ENCODE measurements around the gene GRIN1.
"Not testable (repeated sequence)": the region's sequence is repeated elsewhere in the genome, so short reads cannot be mapped to it uniquely, and the experiment has no call there.

GRIN1 gene

DNA sequence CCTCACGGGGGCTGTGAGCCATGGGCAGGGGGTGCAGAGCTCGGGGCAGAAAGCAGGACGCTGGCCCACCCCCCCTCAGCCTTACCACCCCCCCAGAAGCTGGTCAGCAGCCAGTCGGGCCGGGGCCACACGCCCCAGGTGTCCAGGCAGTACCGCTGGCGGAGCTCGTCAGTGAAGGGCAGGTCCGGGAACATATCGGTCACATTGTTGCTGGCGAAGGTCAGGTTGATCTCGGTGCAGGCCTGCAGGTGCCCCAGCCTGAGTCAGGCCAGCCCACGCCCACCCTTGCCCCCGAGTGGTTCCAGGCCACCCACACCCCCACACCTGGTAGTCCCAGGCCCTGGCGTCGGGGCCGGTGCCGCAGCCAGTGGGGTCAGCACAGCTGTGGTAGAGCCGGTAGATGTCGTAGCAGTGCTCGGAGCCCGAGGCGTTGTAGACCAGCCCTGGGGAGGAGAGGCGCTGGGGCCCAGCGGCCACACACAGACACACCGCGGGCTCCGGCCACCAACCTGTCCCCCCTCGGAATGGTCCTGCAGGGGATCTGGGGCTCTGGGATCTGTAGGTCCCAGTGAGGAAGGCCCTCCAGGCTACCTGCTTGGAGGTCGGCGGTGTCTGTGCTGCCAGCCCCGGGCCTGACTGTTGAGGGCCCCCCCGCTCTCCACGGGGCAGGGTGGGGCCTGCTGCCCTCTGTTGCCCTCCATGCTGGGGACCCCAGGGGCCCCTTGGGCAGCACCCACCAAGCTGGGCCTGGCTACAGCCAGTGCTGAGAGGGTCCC lies 27.0 kb upstream of the GRIN1 start:
- no peak for DNase-seq

- DNase-seq: no peak
These were observed 26.2 kb upstream of the GRIN1 start for GRCh38 chr9:137112564-137113384.

DNA sequence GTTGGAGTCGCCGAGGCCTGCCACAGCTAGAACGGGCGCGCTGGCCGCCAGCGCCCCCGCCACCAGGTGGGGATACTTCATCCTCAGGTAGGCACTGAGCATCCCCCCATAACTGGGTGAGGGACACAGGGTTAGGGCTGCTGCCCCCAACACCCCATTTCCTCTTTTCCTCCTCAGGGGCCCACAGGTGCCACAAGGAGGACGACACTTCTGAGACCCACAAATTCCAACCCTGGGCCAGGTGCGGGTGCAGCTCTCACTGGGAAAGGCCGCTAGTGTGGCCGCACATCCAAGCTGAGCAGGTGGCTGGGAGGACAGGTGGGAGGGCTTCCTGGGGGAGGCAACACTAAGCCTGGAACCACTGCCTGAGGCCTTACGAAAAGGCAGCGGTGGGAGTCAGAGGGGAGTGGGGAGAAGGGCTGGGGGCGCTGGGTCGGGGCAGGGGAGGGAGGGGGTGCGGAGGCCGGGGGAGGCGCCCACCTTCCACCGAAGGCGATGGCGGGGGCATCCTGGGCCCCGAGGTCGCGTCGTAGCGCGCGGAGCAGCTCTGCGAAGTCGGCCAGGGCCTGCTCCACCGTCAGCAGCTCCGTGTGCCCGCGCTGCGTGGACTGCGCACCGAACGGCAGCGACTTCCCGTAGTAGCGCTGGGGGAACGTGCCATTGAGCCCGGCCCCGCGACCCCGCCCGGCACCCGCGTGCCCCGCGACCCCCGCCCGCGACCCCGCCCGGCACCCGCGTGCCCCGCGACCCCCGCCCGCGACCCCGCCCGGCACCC lies 25.4 kb upstream of the GRIN1 start:
- DNase-seq: peak; percentile 74

- DNase-seq: no peak
These were observed 24.7 kb upstream of the GRIN1 start for GRCh38 chr9:137114220-137114612.

DNA sequence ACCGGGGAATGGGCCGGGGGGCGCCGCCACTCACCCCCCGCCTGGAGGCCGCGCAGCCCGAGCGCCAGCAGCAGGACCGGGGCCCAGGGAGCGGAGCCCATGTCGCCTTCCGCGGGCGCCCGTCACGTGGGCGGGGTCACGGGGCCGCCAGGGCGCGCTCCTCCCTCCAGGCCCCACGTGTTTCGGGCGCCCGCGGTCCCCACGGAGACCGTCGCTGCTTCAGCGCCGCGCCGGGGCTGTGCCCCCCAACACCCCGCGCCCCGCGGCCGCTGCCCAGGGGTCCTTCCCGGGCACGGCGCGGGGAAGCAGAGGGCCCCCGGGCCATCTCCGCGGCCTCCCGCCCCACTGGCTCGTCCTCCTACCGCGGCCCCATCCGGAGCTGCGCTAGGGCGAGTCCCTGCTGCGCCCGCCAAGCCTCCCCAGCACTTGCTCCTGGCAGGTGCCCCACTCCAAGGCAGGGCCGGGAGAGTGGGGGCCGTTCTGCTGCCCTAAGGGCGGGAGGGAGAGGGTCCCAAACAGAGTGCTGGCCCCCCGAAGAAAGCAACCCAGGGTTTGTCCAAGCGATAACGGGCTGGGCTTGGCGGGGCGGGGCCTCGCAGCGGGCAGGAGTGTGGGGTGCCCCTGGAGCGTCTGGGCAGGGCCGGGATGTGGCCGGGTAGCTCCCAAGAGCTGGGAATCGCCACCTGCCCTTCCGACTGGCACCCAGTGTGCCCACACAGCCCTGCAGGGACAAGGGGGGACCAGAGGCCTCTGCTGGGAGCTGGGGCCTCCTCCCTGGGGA lies 24.2 kb upstream of the GRIN1 start, which contains the start of gene DPP7:
DPP7 (minus strand) TSS at position 121 of the 781 bp plus-strand sequence; CDS start at position 101, 20 bp downstream.
- DNase-seq: peak; percentile 93

DNA sequence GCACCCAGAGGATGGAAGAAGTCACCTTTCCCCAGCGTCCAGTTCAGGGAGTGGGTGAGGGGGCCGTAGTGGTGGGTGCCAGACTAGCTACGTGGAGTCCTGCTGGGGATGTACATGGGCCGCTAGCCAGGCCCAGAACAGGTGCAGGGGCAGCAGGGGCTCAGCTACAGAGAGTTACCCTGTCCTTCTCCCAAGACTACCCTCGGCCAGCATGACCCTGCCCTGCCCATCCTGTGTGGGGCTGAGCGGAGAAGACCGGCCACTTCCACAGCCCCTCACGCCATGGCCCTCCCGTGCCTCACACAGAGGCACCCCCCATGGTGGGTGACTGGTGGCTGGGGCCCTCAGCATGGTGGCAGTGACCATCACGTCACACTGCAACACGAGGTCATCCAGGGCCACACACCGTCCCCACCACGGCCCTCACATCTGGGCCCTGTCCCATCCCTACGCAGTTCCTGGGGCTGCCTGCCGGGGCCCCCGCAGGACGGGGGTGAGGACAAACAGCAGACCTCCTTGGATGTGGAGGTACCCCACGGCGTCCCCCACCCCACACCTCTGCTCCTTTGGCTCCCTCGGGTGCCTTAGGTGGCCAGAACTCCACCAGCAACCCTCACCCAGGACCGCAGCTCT lies 23.4 kb upstream of the GRIN1 start:
- DNase-seq: no peak

- no peak for DNase-seq
These were observed 22.9 kb upstream of the GRIN1 start for GRCh38 chr9:137116027-137116507.

GRCh38 chr9:137116728-137117127 lies 22.2 kb upstream of the GRIN1 start:
- DNase-seq: no peak

DNA sequence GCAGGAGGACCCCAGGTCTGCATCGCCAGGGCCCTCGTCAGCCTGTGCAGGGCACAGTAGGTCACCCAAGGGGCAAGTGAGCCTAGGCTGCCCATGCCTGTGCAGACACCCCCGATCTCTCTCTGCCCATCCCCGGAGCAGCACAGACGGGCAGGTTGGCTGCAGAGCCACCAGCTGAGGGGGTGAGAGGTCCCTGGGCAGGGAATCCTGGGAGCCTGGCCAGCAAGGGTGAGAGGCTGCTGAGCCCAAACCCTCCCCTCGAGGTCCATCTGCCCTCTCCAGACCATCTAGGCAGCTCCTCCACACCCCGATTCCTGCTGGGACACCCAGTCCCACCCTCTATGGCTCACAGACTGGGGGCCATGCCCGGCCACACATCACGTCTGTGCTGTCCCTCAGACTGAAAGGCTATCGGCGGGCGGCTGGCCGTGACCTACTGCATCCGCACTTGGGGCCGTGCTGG lies 21.7 kb upstream of the GRIN1 start:
- no peak for DNase-seq

DNA sequence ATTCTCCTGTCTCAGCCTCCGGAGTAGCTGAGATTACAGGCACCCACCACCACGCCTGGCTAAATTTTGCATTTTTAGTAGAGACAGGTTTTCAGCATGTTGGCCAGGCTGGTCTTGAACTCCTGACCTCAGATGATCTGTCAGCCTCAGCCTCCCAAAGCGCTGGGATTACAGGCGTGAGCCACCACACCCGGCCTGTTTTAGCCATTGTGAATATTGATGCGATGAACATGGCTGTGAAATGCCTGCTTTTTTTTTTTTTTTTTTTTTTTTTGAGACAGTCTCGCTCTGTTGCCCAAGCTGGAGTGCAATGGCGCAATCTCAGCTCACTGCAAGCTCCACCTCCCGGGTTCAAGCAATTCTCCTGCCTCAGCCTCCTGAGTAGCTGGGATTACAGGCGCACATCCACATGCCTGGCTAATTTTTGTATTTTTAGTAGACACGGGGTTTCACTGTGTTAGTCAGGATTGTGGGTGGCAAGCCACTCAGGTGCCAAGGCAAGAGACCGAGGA lies 20.8 kb upstream of the GRIN1 start:
- DNase-seq: not testable (repeated sequence)

- DNase-seq: not testable (repeated sequence)
These were observed 16.8 kb upstream of the GRIN1 start for GRCh38 chr9:137121927-137122795.

DNA sequence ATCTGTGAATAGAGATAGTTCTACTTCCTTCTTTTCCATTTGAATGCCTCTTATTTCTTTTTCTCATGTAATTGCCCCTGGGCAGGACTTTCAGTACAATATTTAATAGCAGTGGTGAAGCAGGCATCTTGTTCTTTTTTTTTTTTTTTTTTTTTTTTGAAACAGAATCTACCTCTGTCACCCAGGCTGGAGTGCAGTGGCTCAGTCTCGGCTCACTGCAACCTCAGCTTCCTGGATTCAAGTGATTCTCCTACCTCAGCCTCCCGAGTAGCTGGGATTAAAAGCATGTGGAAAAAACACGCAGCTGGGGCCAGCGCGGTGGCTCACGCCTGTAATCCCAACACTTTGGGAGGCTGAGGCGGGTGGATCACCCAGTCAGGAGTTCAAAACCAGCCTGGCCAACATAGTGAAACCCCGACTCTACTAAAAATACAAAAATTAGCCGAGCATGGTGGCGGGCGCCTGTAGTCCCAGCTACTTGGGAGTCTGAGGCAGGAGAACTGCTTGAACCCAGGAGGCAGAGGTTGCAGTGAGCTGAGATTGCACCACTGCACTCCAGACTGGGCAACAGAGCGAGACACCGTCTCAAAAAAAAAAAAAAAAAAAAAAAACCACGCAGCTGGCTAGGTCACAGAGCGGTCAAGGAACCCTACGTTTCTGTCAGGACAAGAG lies 16.0 kb upstream of the GRIN1 start:
- DNase-seq: not testable (repeated sequence)

- no peak for DNase-seq
These were observed 15.5 kb upstream of the GRIN1 start for GRCh38 chr9:137123468-137123837.

DNA sequence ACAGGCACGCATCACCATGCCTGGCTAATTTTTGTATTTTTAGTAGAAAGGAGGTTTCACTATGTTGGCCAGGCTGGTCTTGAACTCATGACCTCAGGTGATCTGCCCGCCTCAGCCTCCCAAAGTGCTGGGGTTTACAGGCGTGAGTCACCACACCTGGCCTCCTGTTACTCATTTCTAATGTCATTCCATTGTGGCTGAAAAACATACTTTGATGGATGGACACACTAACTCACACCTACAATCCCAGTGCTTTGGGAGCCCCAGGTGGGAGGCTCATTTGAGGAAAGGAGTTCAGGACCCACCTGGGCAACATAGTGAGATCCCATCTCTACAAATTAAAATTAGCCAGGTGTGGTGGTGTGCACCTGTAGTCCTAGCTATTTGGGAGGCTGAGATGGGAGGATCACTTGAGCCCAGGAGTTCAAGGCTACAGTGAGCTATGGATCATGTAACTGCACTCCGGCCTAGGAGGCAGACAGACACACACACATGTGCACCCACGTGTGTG lies 14.9 kb upstream of the GRIN1 start:
- not testable (repeated sequence) for DNase-seq

DNA sequence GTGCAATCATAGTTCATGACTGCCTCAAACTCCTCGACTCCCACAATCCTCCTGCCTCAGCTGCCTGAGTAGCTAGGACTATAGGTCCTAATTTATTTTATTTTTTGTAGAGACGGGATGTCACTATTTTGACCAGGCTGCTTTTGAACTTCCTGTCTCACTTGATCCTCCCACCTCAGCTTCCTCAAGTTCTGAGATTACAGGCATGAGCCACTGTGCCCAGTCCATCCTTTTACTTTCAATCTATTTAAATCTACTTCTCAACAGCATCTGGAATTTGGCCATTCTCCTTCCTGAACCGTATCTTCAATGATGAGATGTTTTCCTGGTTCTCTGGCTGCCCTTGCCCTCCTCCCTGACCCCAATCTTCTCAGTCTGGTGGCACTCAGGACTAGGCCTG lies 12.2 kb upstream of the GRIN1 start:
- no peak for DNase-seq

DNA sequence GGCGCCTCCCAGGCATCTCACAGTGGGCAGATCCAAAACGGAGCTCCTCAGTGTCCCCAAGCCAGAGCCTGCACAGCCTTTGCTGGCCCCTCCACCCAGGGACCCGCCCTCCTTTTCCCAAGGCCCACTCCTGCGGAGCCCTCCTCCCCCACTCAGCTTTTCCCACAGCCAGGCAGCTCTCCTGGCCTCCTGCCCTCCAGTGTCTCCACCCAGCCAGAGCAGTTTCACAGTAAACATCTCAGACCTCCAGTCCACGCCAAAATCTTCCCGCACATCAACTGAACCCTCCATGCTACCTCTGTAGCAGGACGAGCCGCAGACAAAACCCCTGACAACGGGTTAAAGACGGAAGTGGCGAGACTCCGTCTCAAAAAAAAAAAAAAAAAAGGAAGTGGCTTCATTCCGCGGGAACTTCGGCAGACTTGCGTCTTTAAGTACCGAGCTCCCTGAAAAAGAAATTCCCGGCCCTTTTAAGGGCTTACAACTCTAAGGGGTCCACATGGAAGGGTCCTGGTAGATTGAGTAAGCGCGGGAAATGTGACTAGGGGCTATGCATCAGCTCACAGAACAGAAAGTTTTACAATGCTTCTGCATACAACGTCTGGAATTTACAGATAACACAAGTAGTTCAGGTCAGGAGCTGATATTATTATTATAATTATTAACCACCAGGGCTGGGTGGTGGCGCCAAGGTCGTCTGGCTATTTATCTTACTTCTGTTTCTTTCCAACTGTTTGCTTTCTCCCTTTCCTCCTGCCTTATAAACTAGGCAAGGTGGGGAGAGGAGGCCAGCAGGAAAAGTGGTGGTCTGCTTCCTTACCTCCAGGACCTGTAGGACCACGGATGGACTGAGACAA lies 11.4 kb upstream of the GRIN1 start:
- peak; percentile 70 for DNase-seq

DNA sequence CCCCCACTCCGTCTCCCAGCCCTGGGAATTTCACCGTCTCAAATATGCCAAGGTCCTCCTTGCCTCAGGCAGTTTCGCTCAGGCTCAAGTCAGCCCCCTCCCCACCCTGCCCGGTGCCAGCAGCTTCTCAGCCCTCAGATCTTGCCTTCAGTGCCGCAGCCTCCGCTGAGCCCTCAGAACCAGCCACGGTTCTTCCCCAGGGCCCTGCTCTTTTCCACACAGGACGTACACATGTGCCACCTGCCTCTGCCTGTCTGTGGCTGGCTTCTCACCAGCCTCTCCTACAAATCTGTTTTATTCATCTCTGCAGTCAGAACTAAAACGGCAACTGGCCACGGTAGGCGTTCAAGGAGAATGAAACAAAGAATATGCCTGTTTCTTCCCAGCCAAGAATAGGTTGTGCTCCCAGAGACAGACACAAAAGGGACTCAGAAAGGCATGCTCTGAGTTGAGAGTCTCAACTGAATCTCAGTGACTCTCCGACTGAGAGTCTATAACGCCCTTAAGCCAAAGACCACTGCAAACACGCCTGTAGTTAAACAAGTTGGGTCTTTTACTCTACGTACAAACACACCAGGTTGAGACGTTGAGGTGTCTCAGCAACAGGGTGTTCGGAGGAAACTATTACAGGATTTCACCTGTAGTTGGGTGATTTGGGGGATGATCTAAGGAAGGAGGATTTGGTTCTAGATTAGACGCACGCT lies 10.6 kb upstream of the GRIN1 start:
- peak; percentile 72 for DNase-seq
